Measurements from ENCODE around the gene VPS26C. TPM values are rescaled to one million over a fixed set of nuclear protein-coding genes. Genes with fewer than 3 reads are reported as not detected.
"Not testable (repeated sequence)": the region's sequence is repeated elsewhere in the genome, so short reads cannot be mapped to it uniquely, and the experiment has no call there.

VPS26C gene
- total RNA-seq, 6 experiments from 2014 or later = 27.4 to 52.3 (median 31.3) TPM

GRCh38 chr21:37294679-37295078 is 27.5 kb upstream of the VPS26C start:
- no peak overlapping the region for H3K4me3 ChIP-seq
- H3K27me3 ChIP-seq = no peaks in the 10 kb centered on the region
- no peaks in the 10 kb centered on the region for H3K36me3 ChIP-seq
- ATAC-seq = peak in 2 of 4 donors; percentile 25 to 53
- no peak for TF ChIP-seq POLR2A (IDR thresholded peaks at IDR 0.05)
- TF ChIP-seq, protein P1, sequence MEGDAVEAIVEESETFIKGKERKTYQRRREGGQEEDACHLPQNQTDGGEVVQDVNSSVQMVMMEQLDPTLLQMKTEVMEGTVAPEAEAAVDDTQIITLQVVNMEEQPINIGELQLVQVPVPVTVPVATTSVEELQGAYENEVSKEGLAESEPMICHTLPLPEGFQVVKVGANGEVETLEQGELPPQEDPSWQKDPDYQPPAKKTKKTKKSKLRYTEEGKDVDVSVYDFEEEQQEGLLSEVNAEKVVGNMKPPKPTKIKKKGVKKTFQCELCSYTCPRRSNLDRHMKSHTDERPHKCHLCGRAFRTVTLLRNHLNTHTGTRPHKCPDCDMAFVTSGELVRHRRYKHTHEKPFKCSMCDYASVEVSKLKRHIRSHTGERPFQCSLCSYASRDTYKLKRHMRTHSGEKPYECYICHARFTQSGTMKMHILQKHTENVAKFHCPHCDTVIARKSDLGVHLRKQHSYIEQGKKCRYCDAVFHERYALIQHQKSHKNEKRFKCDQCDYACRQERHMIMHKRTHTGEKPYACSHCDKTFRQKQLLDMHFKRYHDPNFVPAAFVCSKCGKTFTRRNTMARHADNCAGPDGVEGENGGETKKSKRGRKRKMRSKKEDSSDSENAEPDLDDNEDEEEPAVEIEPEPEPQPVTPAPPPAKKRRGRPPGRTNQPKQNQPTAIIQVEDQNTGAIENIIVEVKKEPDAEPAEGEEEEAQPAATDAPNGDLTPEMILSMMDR (IDR thresholded peaks at IDR 0.05) = no peak
- H3K4me1 ChIP-seq = no peaks in the 10 kb centered on the region
- no peaks in the 10 kb centered on the region for H3K9me3 ChIP-seq
- DNase-seq = no peak
- H3K27ac ChIP-seq = no peak overlapping the region
- intact Hi-C loops (cut with DNase I) = no loop called here
- 64% methylated on average over 4 of the region's 5 CpGs for WGBS (ENCODE audit: insufficient coverage, low coverage, low lambda C conversion rate, missing lambda C conversion rate)

DNA sequence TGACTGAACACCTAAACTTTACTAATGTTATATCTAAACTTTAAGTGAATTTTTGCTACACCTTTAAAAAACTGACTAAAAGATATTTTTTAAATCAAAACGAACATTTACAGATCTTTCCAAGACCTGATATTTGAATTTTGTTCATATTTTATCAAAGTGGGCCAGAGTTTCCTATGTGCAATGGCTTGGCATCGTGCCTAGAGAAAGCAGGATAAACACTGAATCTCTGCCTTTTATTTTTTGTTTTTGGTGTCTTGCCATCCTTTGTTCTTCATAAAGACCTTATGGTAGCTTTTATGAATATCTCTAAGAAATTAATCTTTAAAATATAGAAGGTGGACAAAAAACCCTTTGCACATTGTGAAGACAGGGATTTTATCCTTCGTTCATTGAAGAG is 25.8 kb upstream of the VPS26C start:
- no peaks in the 10 kb centered on the region for H3K36me3 ChIP-seq
- H3K4me3 ChIP-seq = no peak overlapping the region
- 41% methylated on average over 3 of the region's 3 CpGs for WGBS (ENCODE audit: insufficient coverage, low coverage, low lambda C conversion rate, missing lambda C conversion rate)
- no peaks in the 10 kb centered on the region for H3K9me3 ChIP-seq
- peak in 1 of 4 donors; percentile 36 for ATAC-seq
- no peaks in the 10 kb centered on the region for H3K27me3 ChIP-seq
- intact Hi-C loops (cut with DNase I) = no loop called here
- TF ChIP-seq, protein P1 (IDR thresholded peaks at IDR 0.05) = no peak
- TF ChIP-seq POLR2A (IDR thresholded peaks at IDR 0.05) = no peak
- DNase-seq = no peak
- H3K27ac ChIP-seq = no peak overlapping the region
- H3K4me1 ChIP-seq = no peaks in the 10 kb centered on the region

- TF ChIP-seq, protein P1 (IDR thresholded peaks at IDR 0.05) = no peak
- no peak for TF ChIP-seq POLR2A (IDR thresholded peaks at IDR 0.05)
- no peaks in the 10 kb centered on the region for H3K4me1 ChIP-seq
- no peaks in the 10 kb centered on the region for H3K9me3 ChIP-seq
- no peaks in the 10 kb centered on the region for H3K36me3 ChIP-seq
- WGBS (ENCODE audit: insufficient coverage, low coverage, low lambda C conversion rate, missing lambda C conversion rate) = 11% methylated on average over 1 of the region's 1 CpG
- intact Hi-C loops (cut with DNase I) = no loop called here
- no peak overlapping the region for H3K27ac ChIP-seq
- no peak for ATAC-seq
- H3K27me3 ChIP-seq = no peaks in the 10 kb centered on the region
- DNase-seq = no peak
- no peak overlapping the region for H3K4me3 ChIP-seq
Measured at GRCh38 chr21:37292041-37292440, 24.9 kb upstream of the VPS26C start.

DNA sequence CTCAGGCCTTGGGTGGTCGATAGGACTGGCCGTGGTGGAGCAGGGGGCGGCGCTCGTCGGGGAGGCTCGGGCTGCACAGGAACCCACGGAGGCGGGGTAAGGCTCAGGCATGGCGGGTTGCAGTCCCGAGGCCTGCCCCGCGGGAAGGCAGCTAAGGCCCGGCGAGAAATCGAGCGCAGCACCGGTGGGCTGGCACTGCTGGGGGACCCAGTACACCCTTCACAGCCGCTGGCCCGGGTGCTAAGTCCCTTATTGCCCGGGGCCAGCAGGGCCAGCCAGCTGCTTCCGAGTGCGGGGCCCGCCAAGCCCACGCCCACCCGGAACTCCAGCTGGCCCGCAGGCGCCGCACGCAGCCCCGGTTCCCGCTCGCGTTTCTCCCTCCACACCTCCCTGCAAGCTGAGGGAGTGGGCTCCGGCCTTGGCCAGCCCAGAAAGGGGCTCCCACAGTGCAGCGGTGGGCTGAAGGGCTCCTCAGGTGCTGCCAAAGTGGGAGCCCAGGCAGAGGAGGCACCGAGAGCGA is 16.1 kb upstream of the VPS26C start:
- H3K27ac ChIP-seq; DNase-seq; H3K4me3 ChIP-seq; H3K9me3 ChIP-seq; intact Hi-C loops (cut with DNase I); H3K4me1 ChIP-seq; ATAC-seq; H3K36me3 ChIP-seq; H3K27me3 ChIP-seq: not testable (repeated sequence)
- WGBS (ENCODE audit: insufficient coverage, low coverage, low lambda C conversion rate, missing lambda C conversion rate) = 100% methylated on average over 3 of the region's 38 CpGs

- 60% methylated on average over 2 of the region's 10 CpGs for WGBS (ENCODE audit: insufficient coverage, low coverage, low lambda C conversion rate, missing lambda C conversion rate)
- H3K27me3 ChIP-seq; H3K9me3 ChIP-seq; DNase-seq; H3K4me3 ChIP-seq; H3K36me3 ChIP-seq; H3K27ac ChIP-seq; ATAC-seq; intact Hi-C loops (cut with DNase I); H3K4me1 ChIP-seq: not testable (repeated sequence)
Measured at GRCh38 chr21:37282602-37283001, 15.5 kb upstream of the VPS26C start.

GRCh38 chr21:37281993-37282392 is 14.9 kb upstream of the VPS26C start:
- Histone ChIP-seq H3K27me3 (no peaks in the 10 kb centered on the region), H3K4me1 (no peaks in the 10 kb centered on the region), H3K9me3 (no peaks in the 10 kb centered on the region), H3K4me3 (no peak overlapping the region), H3K36me3 (no peaks in the 10 kb centered on the region), H3K27ac (no peak overlapping the region)
- no peak for ATAC-seq
- TF ChIP-seq, protein P1 (IDR thresholded peaks at IDR 0.05) = no peak
- no peak for TF ChIP-seq POLR2A (IDR thresholded peaks at IDR 0.05)
- WGBS (ENCODE audit: insufficient coverage, low coverage, low lambda C conversion rate, missing lambda C conversion rate) = 83% methylated on average over 12 of the region's 16 CpGs
- intact Hi-C loops (cut with DNase I) = no loop called here
- DNase-seq = no peak

Data from right lobe of liver (tissue), 6 donors.